SK-N-SH treated with all-trans-retinoic acid at 6 μM for 48 hours (cell line): ENCODE data around the gene SUFU.

Experiments
- ATAC-seq: fragments of 200-7000 bp; cut with Tn5 transposase; 3 replicates; pipeline ENCODE4 v1.9.1; 2020; ENCODE audit warnings: mild to moderate bottlenecking, moderate library complexity
- ARNTL ChIP-seq: fragments of 450-650 bp; formaldehyde crosslinking; IDR thresholded peaks from 2 replicates; pipeline ENCODE4 v1.5.0; 2020; ENCODE audit warnings: low read depth, mild to moderate bottlenecking, moderate library complexity, borderline replicate concordance
- BACH2 ChIP-seq: fragments of 250-450 bp; sonication (Bioruptor Pico); IDR thresholded peaks from 2 replicates; pipeline ENCODE4 v1.9.0; 2021; ENCODE audit warnings: mild to moderate bottlenecking, borderline replicate concordance
- CREB5 ChIP-seq: fragments of 250-450 bp; sonication (Bioruptor Pico); IDR thresholded peaks from 2 replicates; pipeline ENCODE4 v1.5.1; 2020; ENCODE audit warnings: low read depth, mild to moderate bottlenecking, moderate library complexity
- CSDC2 ChIP-seq: fragments of 250-450 bp; sonication (Bioruptor Pico); IDR thresholded peaks from 2 replicates; pipeline ENCODE4 v1.5.0; 2020; ENCODE audit warnings: mild to moderate bottlenecking, moderate library complexity
- CSRNP3 ChIP-seq: fragments of 250-450 bp; sonication (Bioruptor Pico); IDR thresholded peaks from 2 replicates; pipeline ENCODE4 v1.5.1; 2021; ENCODE audit warnings: mild to moderate bottlenecking, moderate library complexity
- GLIS3 ChIP-seq: fragments of 250-450 bp; sonication (Bioruptor Pico); IDR thresholded peaks from 2 replicates; pipeline ENCODE4 v1.5.0; 2020; ENCODE audit warnings: mild to moderate bottlenecking, moderate library complexity
- ISL1 ChIP-seq: fragments of 250-450 bp; sonication (Bioruptor Pico); IDR thresholded peaks from 2 replicates; pipeline ENCODE4 v2.1.2; 2022; ENCODE audit warnings: mild to moderate bottlenecking, moderate library complexity
- POU6F1 ChIP-seq: fragments of 250-450 bp; sonication (Bioruptor Pico); IDR thresholded peaks from 2 replicates; pipeline ENCODE4 v1.8.0; 2021; ENCODE audit warnings: low read depth, mild to moderate bottlenecking, moderate library complexity, borderline replicate concordance
- PPARA ChIP-seq: fragments of 250-450 bp; sonication (Bioruptor Pico); IDR thresholded peaks from 2 replicates; pipeline ENCODE4 v1.5.0; 2020; ENCODE audit warnings: mild to moderate bottlenecking, borderline replicate concordance
- SNAI2 ChIP-seq: fragments of 250-450 bp; sonication (Bioruptor Pico); IDR thresholded peaks from 2 replicates; pipeline ENCODE4 v1.5.0; 2020; ENCODE audit warnings: mild to moderate bottlenecking, moderate library complexity
- TCF4 ChIP-seq: fragments of 250-450 bp; sonication (Bioruptor Pico); IDR thresholded peaks from 2 replicates; pipeline ENCODE4 v1.8.0; 2021; ENCODE audit warnings: mild to moderate bottlenecking, moderate library complexity, borderline replicate concordance
- TOX ChIP-seq: fragments of 250-450 bp; sonication (Bioruptor Pico); IDR thresholded peaks from 2 replicates; pipeline ENCODE4 v1.8.0; 2021; ENCODE audit warnings: mild to moderate bottlenecking, moderate library complexity, borderline replicate concordance
- TSHZ2 ChIP-seq: fragments of 250-450 bp; sonication (Bioruptor Pico); IDR thresholded peaks from 2 replicates; pipeline ENCODE4 v1.5.0; 2020; ENCODE audit warnings: mild to moderate bottlenecking, moderate library complexity
- ZC3H10 ChIP-seq: fragments of 250-450 bp; sonication (Bioruptor Pico); IDR thresholded peaks from 2 replicates; pipeline ENCODE4 v1.5.1; 2021; ENCODE audit warnings: mild to moderate bottlenecking, moderate library complexity
- ZFP30 ChIP-seq: fragments of 450-650 bp; formaldehyde crosslinking; IDR thresholded peaks from 2 replicates; pipeline ENCODE4 v1.5.0; 2022; ENCODE audit warnings: mild to moderate bottlenecking, moderate library complexity
- ZNF565 ChIP-seq: fragments of 450-650 bp; formaldehyde crosslinking; conservative IDR thresholded peaks from 2 replicates; pipeline ENCODE4 v1.5.0; 2020; ENCODE audit warnings: low read depth, mild to moderate bottlenecking, moderate library complexity
- ZNF8 ChIP-seq: fragments of 450-650 bp; formaldehyde crosslinking; IDR thresholded peaks from 2 replicates; pipeline ENCODE4 v1.5.0; 2020; ENCODE audit warnings: mild to moderate bottlenecking, moderate library complexity

SUFU gene

GRCh38 chr10:102457591-102458150 lies 46.1 kb upstream of the SUFU start:
- ATAC-seq, result no peak
- TF ChIP-seq ZC3H10 (CRISPR knock-in tag), result no peak
- no peak for TF ChIP-seq GLIS3 (CRISPR knock-in tag)

- no peak for TF ChIP-seq ZNF565 (CRISPR knock-in tag)
- TF ChIP-seq TCF4 (CRISPR knock-in tag), result no peak
- no peak for TF ChIP-seq CREB5
- no peak for TF ChIP-seq SNAI2 (CRISPR knock-in tag)
- no peak for TF ChIP-seq ZC3H10 (CRISPR knock-in tag)
- TF ChIP-seq TOX (CRISPR knock-in tag), result no peak
- TF ChIP-seq ARNTL (CRISPR knock-in tag), result no peak
- no peak for TF ChIP-seq PPARA (CRISPR knock-in tag)
- TF ChIP-seq ISL1 (CRISPR knock-in tag), result no peak
- TF ChIP-seq CSDC2 (CRISPR knock-in tag), result no peak
- no peak for TF ChIP-seq CSRNP3 (CRISPR knock-in tag)
- TF ChIP-seq POU6F1 (CRISPR knock-in tag), result no peak
- TF ChIP-seq GLIS3 (CRISPR knock-in tag), result no peak
- no peak for TF ChIP-seq ZFP30 (CRISPR knock-in tag)
- TF ChIP-seq TSHZ2, result no peak
- TF ChIP-seq BACH2, result no peak
- no peak for TF ChIP-seq ZNF8
- no peak for ATAC-seq
Measured at GRCh38 chr10:102458656-102459055, 45.1 kb upstream of the SUFU start.

- ATAC-seq, result peak; percentile 43
- TF ChIP-seq CSRNP3 (CRISPR knock-in tag), result no peak
- 0 out of 2 replicates have a peak, but pooled peaks have one; percentile 13 for TF ChIP-seq TSHZ2
Measured at GRCh38 chr10:102460836-102461186, 43.0 kb upstream of the SUFU start.
